Endothelial cell of umbilical vein (primary cell): Measurements from ENCODE around the gene NUDCD3. TPM values are rescaled to one million over a fixed set of nuclear protein-coding genes. Genes with fewer than 3 reads are reported as not detected.
A peak's percentile ranks its signal among the peaks of the same experiment; 100 is the strongest.

Experiments
- BruUV-seq: library from RNA; stranded (reverse); fragments of 400-500 nt; replicated peaks from 2 replicates; lab custom pipeline; 2021; lab: Mats Ljungman, UMichigan
- CTCF ChIA-PET: fragments of 300-600, 350-600 bp; sonication (Branson Sonifier 250); formaldehyde crosslinking; loops from one replicate; lab custom pipeline; 2021; ENCODE audit warnings: antibody characterized with exemption, inconsistent platforms; lab: Charles Lee
- POLR2A ChIA-PET: fragments of 300-600, 350-600 bp; sonication (Branson Sonifier 250); formaldehyde crosslinking; loops from one replicate; lab custom pipeline; 2021; ENCODE audit warnings: antibody characterized with exemption, inconsistent platforms; lab: Charles Lee
- DNase-seq: peaks from one replicate; pipeline ENCODE4 v3.0.0-alpha.2; 2011; ENCODE audit warnings: low read depth, low spot score
- FAIRE-seq: peaks from 2 replicates; lab custom pipeline; 2011; peaks lifted over from hg19 to GRCh38; lab: Jason Lieb, UNC
- H2AFZ ChIP-seq: 2 replicates; pipeline ENCODE4 v1.6.0; 2012; ENCODE audit warnings: low read depth, low read length, control low read depth, inconsistent platforms
- H3K27ac ChIP-seq: 2 replicates; pipeline ENCODE4 v1.5.1; 2011; ENCODE audit warnings: low read depth, mild to moderate bottlenecking, control low read depth, low read length, moderate library complexity; ENCODE audit not compliant: insufficient read depth
- H3K27me3 ChIP-seq, 2 experiments: 2 replicates each; pipeline versions ENCODE4 v1.6.0 to v1.6.1; 2011; ENCODE audit warnings: low read length in 2 of 2, mixed read lengths in 1 of 2; ENCODE audit not compliant: control insufficient read depth in 2 of 2, insufficient read depth in 2 of 2
- H3K36me3 ChIP-seq, 2 experiments: 2 replicates in 1 of 2; 3 replicates in 1 of 2; pipeline ENCODE4 v1.5.1; 2011; ENCODE audit warnings: low read length in 2 of 2, mild to moderate bottlenecking in 1 of 2, moderate library complexity in 1 of 2; ENCODE audit not compliant: control insufficient read depth in 2 of 2, insufficient read depth in 2 of 2; ENCODE audit errors: extremely low read depth in 1 of 2
- H3K4me1 ChIP-seq: 3 replicates; pipeline ENCODE4 v1.5.1; 2011; ENCODE audit warnings: mild to moderate bottlenecking, low read length; ENCODE audit not compliant: control insufficient read depth, insufficient read depth; ENCODE audit errors: extremely low read depth
- H3K4me2 ChIP-seq: 2 replicates; pipeline ENCODE4 v1.6.1; 2011; ENCODE audit warnings: low read length, control low read depth, mixed read lengths; ENCODE audit not compliant: insufficient read depth
- H3K4me3 ChIP-seq, 3 experiments: fragments of 200-600 bp in 1 of 3; sonication (generic), shearing (Covaris generic) in 1 of 3; replicated peaks in 1 of 3; 2 replicates each; pipeline ENCODE4 v1.5.1; 2011 to 2016; ENCODE audit warnings: control low read depth in 3 of 3, low read length in 3 of 3, mild to moderate bottlenecking in 2 of 3, inconsistent platforms in 1 of 3, low read depth in 1 of 3, moderate library complexity in 1 of 3; ENCODE audit not compliant: insufficient read depth in 1 of 3
- H3K79me2 ChIP-seq: 2 replicates; pipeline ENCODE4 v1.6.0; 2012; ENCODE audit warnings: low read length, inconsistent platforms; ENCODE audit not compliant: control insufficient read depth, insufficient read depth
- H3K9ac ChIP-seq: replicated peaks from 2 replicates; pipeline ENCODE3; 2011; ENCODE audit warnings: low read length, control low read depth; ENCODE audit not compliant: insufficient read depth; ENCODE audit errors: extremely low read depth
- H3K9me1 ChIP-seq: replicated peaks from 3 replicates; pipeline ENCODE4 v1.6.0; 2011; ENCODE audit warnings: mild to moderate bottlenecking, low read length; ENCODE audit not compliant: control insufficient read depth, insufficient read depth; ENCODE audit errors: extremely low read depth
- H3K9me3 ChIP-seq: replicated peaks from 2 replicates; pipeline ENCODE4 v1.5.1; 2012; ENCODE audit warnings: low read length, inconsistent platforms; ENCODE audit not compliant: control insufficient read depth, insufficient read depth
- H4K20me1 ChIP-seq: replicated peaks from 2 replicates; pipeline ENCODE3; 2011; ENCODE audit warnings: mild to moderate bottlenecking, low read length; ENCODE audit not compliant: control insufficient read depth, insufficient read depth; ENCODE audit errors: extremely low read depth
- EZH2 ChIP-seq: IDR thresholded peaks from 2 replicates; pipeline ENCODE4 v1.6.1; 2012; ENCODE audit warnings: borderline replicate concordance, low read depth, mild to moderate bottlenecking, moderate library complexity, low read length, inconsistent platforms; ENCODE audit not compliant: severe bottlenecking
- FOS ChIP-seq: IDR thresholded peaks from 2 replicates; pipeline ENCODE4 v1.6.1; 2011; ENCODE audit warnings: mild to moderate bottlenecking, low read length, moderate library complexity, borderline replicate concordance; ENCODE audit not compliant: insufficient read depth
- GATA2 ChIP-seq: IDR thresholded peaks from 2 replicates; pipeline ENCODE4 v1.7.0; 2011; ENCODE audit warnings: low read depth, mild to moderate bottlenecking, moderate library complexity, mixed read lengths, low read length; ENCODE audit not compliant: insufficient read length, insufficient read depth
- JUN ChIP-seq: IDR thresholded peaks from 2 replicates; pipeline ENCODE4 v1.6.1; 2011; ENCODE audit warnings: borderline replicate concordance, low read depth; ENCODE audit not compliant: insufficient read length, insufficient read depth
- MYC ChIP-seq: IDR thresholded peaks from one replicate; pipeline ENCODE4 v1.6.1; 2011; ENCODE audit warnings: mild to moderate bottlenecking, low read depth, low read length
- POLR2A ChIP-seq: IDR thresholded peaks from 2 replicates; pipeline ENCODE4 v1.6.1; 2012; ENCODE audit warnings: low read depth, mild to moderate bottlenecking, control low read depth, low read length
- POLR2AphosphoS5 ChIP-seq: IDR thresholded peaks from 2 replicates; pipeline ENCODE4 v1.6.1; 2012; ENCODE audit warnings: low read depth, mild to moderate bottlenecking, control low read depth, low read length, moderate library complexity; ENCODE audit not compliant: insufficient read depth
- dilution Hi-C: fragments of 300-500 bp; cut with MboI; formaldehyde crosslinking; loops from one replicate; pipeline ENCODE4 v1.15.0; 2019; ENCODE audit warnings: low sequenced_read_pairs; ENCODE audit not compliant: extremely low pct_ligation_motif_present
- intact Hi-C: fragments of 100-400 bp; cut with micrococcal nuclease; formaldehyde crosslinking; loops from one replicate; pipeline ENCODE4 v1.10.0; 2022
- polyA plus RNA-seq, 4 experiments: library from polyadenylated mRNA; depleted of rRNA in 3 of 4; stranded (reverse) in 3 of 4; unstranded in 1 of 4; fragments of >200 nt; gene quantifications; 2 replicates each; pipeline versions ENCODE4 v1.2.1 to v1.2.3, GENCODE V29; 2011 to 2012; ENCODE audit warnings: missing spikeins in 1 of 4
- total RNA-seq: library from RNA; stranded (reverse); gene quantifications from 2 replicates; pipeline ENCODE4 v1.2.3, GENCODE V29; 2021
- TF ChIP-seq, protein P1 (sequence below), 2 donors: IDR thresholded peaks; 1 replicate in 1 of 2; 2 replicates in 1 of 2; pipeline ENCODE4 v1.5.1; 2011; ENCODE audit warnings: low read length in 2 of 2, mild to moderate bottlenecking in 2 of 2, moderate library complexity in 2 of 2, control low read depth in 1 of 2, inconsistent platforms in 1 of 2, low read depth in 1 of 2; ENCODE audit not compliant: insufficient read depth in 1 of 2; ENCODE audit errors: extremely low read depth in 1 of 2
- TF ChIP-seq, protein P2 (sequence below): IDR thresholded peaks from 2 replicates; pipeline ENCODE4 v1.6.1; 2011; ENCODE audit not compliant: insufficient read depth, insufficient read length

The NUDCD3 gene
- total and polyA plus RNA-seq, 2 donors (not counting 3 experiments of a cell fraction or from before 2014, with no cell fraction given), result 50.6 to 137 TPM

DNA sequence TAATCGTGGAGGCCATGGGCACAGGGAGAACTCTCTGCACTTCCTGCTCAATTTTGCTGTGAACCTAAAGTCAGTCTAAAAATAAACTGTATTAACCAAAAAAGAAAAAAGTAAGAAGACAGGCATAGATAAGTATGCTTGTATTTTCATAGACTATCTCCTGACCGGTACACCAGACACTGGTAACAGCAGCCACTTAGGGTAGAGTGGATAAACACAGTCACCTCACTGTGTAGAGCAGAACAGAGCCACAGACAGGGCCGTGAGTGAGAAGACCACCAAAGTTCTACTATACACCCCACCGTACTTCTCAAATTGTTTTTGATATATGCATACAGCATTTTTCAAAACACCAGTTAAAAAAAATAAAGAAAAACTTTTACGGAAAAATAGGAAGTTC lies 25.0 kb downstream of the NUDCD3 start:
- Histone ChIP-seq H2AFZ (no peak overlapping the region), H3K79me2 (peaks cover 64% of the 10 kb centered on the region), H3K4me2 (no peak overlapping the region), H3K4me1 (peaks cover 45% of the 10 kb centered on the region), H4K20me1 (no peaks in the 10 kb centered on the region), H3K36me3 (no peaks in the 10 kb centered on the region), H3K27ac (peak overlapping the region; percentile 4), H3K27me3 (no peaks in the 10 kb centered on the region), H3K4me3 (no peak overlapping the region), H3K9me3 (no peaks in the 10 kb centered on the region), H3K9ac (no peak overlapping the region), H3K9me1 (no peaks in the 10 kb centered on the region)
- no peak for TF ChIP-seq POLR2A
- no peak for TF ChIP-seq FOS
- TF ChIP-seq, protein P1, sequence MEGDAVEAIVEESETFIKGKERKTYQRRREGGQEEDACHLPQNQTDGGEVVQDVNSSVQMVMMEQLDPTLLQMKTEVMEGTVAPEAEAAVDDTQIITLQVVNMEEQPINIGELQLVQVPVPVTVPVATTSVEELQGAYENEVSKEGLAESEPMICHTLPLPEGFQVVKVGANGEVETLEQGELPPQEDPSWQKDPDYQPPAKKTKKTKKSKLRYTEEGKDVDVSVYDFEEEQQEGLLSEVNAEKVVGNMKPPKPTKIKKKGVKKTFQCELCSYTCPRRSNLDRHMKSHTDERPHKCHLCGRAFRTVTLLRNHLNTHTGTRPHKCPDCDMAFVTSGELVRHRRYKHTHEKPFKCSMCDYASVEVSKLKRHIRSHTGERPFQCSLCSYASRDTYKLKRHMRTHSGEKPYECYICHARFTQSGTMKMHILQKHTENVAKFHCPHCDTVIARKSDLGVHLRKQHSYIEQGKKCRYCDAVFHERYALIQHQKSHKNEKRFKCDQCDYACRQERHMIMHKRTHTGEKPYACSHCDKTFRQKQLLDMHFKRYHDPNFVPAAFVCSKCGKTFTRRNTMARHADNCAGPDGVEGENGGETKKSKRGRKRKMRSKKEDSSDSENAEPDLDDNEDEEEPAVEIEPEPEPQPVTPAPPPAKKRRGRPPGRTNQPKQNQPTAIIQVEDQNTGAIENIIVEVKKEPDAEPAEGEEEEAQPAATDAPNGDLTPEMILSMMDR (IDR thresholded peaks at IDR 0.05; ENCODE audit: extremely low read depth in 1 of 2, insufficient read depth in 1 of 2, low read depth in 1 of 2, low read length in 2 of 2), result no peak
- TF ChIP-seq GATA2, result no peak
- no peak for TF ChIP-seq JUN
- TF ChIP-seq POLR2AphosphoS5, result no peak
- TF ChIP-seq, protein P2, sequence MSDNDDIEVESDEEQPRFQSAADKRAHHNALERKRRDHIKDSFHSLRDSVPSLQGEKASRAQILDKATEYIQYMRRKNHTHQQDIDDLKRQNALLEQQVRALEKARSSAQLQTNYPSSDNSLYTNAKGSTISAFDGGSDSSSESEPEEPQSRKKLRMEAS, result no peak
- TF ChIP-seq MYC, result no peak
- TF ChIP-seq EZH2, result no peak
- CTCF ChIA-PET, result interaction anchor here (0.8 kb wide), 1 partner anchor 87 kb away, joined by 3 read pairs; no protein-coding TSS in a partner anchor
- POLR2A ChIA-PET, result no interaction called here
- dilution Hi-C loops, result no loop called here
- intact Hi-C loops, result no loop called here
- FAIRE-seq (no peak), DNase-seq (no peak)
- BruUV-seq, result no TSS peak
